ENCODE data around the gene SUCLA2. TPM values are rescaled to one million over a fixed set of nuclear protein-coding genes. Genes with fewer than 3 reads are reported as not detected.

The SUCLA2 gene
- total and polyA plus RNA-seq, 2 of the 8 experiments (the other 6 are each of a cell fraction or from before 2014, with no cell fraction given) = 23.5 to 78.8 TPM

DNA sequence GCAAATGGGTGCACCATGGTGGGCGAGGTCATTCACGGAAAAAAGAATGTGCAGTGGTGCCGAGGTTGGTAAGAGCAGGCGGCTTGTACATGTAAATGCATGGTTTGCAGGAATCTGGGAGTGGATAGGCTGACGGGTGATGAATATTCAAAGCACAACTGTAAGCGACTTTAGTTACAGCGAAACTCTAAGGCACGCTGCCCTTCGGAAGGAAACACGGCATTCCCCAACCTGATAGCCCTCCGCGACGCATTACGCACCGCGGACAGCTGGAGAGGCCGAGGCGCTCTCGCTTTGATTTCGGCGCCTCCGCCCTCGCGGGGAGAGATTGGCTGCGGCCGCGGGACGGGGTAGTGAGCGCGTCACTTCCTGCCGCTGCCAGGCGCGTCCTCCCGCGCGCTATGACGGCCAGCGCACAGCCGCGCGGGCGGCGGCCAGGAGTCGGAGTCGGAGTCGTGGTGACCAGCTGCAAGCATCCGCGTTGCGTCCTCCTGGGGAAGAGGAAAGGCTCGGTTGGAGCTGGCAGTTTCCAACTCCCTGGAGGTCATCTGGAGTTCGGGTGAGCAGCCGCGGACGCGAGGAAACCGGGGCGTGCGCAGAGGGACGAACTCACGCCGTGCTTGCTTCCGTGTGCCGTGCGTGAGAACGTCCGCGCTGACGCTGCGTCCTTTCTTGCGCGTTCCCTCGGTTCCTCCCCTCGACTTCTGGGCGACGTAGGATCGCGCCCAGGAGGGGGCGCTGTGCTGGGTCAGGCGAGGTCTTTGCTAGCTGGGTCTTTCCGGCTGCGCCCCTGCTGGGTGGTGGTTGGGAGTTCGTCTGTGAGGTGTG is 36.5 kb upstream of the SUCLA2 start, which contains the start of gene NUDT15 (continued):
- TF ChIP-seq HDAC2 (IDR thresholded peaks at IDR 0.05; ENCODE audit: borderline replicate concordance in 1 of 2, low read depth in 2 of 2, low read length in 2 of 2) = peak in 1 of 2 experiments; percentile 91; a peak in 2 of 4 replicates
- TF ChIP-seq, protein P1, sequence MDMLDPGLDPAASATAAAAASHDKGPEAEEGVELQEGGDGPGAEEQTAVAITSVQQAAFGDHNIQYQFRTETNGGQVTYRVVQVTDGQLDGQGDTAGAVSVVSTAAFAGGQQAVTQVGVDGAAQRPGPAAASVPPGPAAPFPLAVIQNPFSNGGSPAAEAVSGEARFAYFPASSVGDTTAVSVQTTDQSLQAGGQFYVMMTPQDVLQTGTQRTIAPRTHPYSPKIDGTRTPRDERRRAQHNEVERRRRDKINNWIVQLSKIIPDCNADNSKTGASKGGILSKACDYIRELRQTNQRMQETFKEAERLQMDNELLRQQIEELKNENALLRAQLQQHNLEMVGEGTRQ (IDR thresholded peaks at IDR 0.05; ENCODE audit: low read length) = no peak
- no peak for TF ChIP-seq EGR1 (IDR thresholded peaks at IDR 0.05; ENCODE audit: borderline replicate concordance, low read depth, low read length)
- no peak; the same call in 1 of the 2 replicates for TF ChIP-seq YY1 (IDR thresholded peaks at IDR 0.05; ENCODE audit: low read depth, low read length)
- TF ChIP-seq CBX5 (IDR thresholded peaks at IDR 0.05; ENCODE audit: low read depth, low read length) = no peak
- peak; percentile 94 to 98 (median 98) for TF ChIP-seq CTCF (IDR thresholded peaks at IDR 0.05; ENCODE audit: control extremely low read depth in 1 of 3, insufficient read depth in 1 of 3, low read depth in 1 of 3, low read length in 3 of 3)
- TF ChIP-seq SUZ12 (IDR thresholded peaks at IDR 0.05; ENCODE audit: low read length) = peak; percentile 41; the same call in 1 of the 2 replicates
- no peak for TF ChIP-seq HDAC6 (IDR thresholded peaks at IDR 0.05; ENCODE audit: low read depth, low read length)
- TF ChIP-seq CHD2 (IDR thresholded peaks at IDR 0.05; ENCODE audit: low read length) = peak; percentile 71
- peak; percentile 92 for TF ChIP-seq ASH2L (IDR thresholded peaks at IDR 0.05; ENCODE audit: low read length)
- peak; percentile 71 for TF ChIP-seq KDM4A (IDR thresholded peaks at IDR 0.05; ENCODE audit: low read depth, low read length, severe bottlenecking)
- peak; percentile 96 for TF ChIP-seq POLR2AphosphoS5 (IDR thresholded peaks at IDR 0.05; ENCODE audit: low read depth, low read length)
- peak; percentile 4; the same call in 1 of the 2 replicates for TF ChIP-seq JUND (IDR thresholded peaks at IDR 0.05; ENCODE audit: low read length)
- peak; percentile 63; the same call in 1 of the 2 replicates for TF ChIP-seq KDM1A (IDR thresholded peaks at IDR 0.05; ENCODE audit: borderline replicate concordance, low read length)
- no peak for TF ChIP-seq NRF1 (IDR thresholded peaks at IDR 0.05; ENCODE audit: low read depth, low read length)
- TF ChIP-seq GABPA (IDR thresholded peaks at IDR 0.05; ENCODE audit: borderline replicate concordance, insufficient read depth, low read length) = no peak
- TF ChIP-seq CHD1 (IDR thresholded peaks at IDR 0.05; ENCODE audit: low read depth, low read length) = no peak
- no peak for TF ChIP-seq SP1 (IDR thresholded peaks at IDR 0.05; ENCODE audit: low read depth, low read length)
- TF ChIP-seq BRCA1 (IDR thresholded peaks at IDR 0.05; ENCODE audit: low read depth, low read length) = no peak
- no peak for TF ChIP-seq SIRT6 (IDR thresholded peaks at IDR 0.05; ENCODE audit: low read length)
